ENCODE data around the gene CCL13. TPM values are rescaled to one million over a fixed set of nuclear protein-coding genes. Genes with fewer than 3 reads are reported as not detected.

CCL13 gene
- total RNA-seq, 1 experiment from 2014 or later: not detected

- no peak overlapping the region for H3K4me3 ChIP-seq
- POLR2A ChIA-PET (ENCODE audit: unreplicated experiment): no interaction called here
- H3K4me1 ChIP-seq (replicated peaks; ENCODE audit: insufficient read depth): no peaks in the 10 kb centered on the region
- H3F3A ChIP-seq (ENCODE audit: insufficient read depth, low read depth): no peaks in the 10 kb centered on the region
- H3K27me3 ChIP-seq (ENCODE audit: insufficient read depth, low read depth): peaks cover 85% of the 10 kb centered on the region
- intact Hi-C loops (cut with micrococcal nuclease; ENCODE audit: unreplicated experiment): no loop called here
- H2AFZ ChIP-seq: no peak overlapping the region
- no peak overlapping the region for H3K27ac ChIP-seq
- no peak for DNase-seq
- H3K9me2 ChIP-seq (ENCODE audit: insufficient read depth): no peaks in the 10 kb centered on the region
- BruUV-seq (replicated peaks): no TSS peak
- H3K79me2 ChIP-seq (ENCODE audit: low read depth): no peaks in the 10 kb centered on the region
- H3K4me2 ChIP-seq: no peak overlapping the region
- H4K20me1 ChIP-seq (ENCODE audit: insufficient read depth): no peaks in the 10 kb centered on the region
- no peaks in the 10 kb centered on the region for H3K36me3 ChIP-seq (ENCODE audit: low read depth)
- H3K9me3 ChIP-seq (ENCODE audit: insufficient read depth, low read depth): no peaks in the 10 kb centered on the region
- CTCF ChIA-PET: no interaction called here
- no peak for TF ChIP-seq EZH2 (IDR thresholded peaks at IDR 0.05; ENCODE audit: low read depth)
- TF ChIP-seq, protein P1, sequence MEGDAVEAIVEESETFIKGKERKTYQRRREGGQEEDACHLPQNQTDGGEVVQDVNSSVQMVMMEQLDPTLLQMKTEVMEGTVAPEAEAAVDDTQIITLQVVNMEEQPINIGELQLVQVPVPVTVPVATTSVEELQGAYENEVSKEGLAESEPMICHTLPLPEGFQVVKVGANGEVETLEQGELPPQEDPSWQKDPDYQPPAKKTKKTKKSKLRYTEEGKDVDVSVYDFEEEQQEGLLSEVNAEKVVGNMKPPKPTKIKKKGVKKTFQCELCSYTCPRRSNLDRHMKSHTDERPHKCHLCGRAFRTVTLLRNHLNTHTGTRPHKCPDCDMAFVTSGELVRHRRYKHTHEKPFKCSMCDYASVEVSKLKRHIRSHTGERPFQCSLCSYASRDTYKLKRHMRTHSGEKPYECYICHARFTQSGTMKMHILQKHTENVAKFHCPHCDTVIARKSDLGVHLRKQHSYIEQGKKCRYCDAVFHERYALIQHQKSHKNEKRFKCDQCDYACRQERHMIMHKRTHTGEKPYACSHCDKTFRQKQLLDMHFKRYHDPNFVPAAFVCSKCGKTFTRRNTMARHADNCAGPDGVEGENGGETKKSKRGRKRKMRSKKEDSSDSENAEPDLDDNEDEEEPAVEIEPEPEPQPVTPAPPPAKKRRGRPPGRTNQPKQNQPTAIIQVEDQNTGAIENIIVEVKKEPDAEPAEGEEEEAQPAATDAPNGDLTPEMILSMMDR (conservative IDR thresholded peaks at IDR 0.05): no peak
These were observed 26.4 kb downstream of the CCL13 start for GRCh38 chr17:34382621-34383124.

DNA sequence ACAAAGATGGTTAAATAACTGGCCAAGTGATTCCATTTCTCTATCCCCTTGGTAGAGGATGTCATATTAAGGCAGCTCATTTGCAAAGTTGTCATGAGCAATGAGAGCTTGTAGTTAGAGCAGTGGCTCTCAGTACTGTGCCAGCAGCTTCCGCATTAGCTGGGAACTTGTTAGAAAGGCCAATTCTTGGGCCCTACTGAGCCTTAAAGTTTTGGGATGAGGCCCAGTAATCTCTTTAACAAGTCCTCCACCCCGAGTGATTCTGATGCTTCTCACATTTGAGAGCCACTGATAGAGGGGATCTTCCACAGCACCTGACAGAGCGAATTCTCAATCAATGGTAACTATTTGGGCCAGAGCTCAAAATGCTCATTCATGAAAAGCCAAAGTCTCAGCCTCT lies 26.9 kb downstream of the CCL13 start:
- no peak for DNase-seq
- H3K79me2 ChIP-seq (ENCODE audit: low read depth): no peaks in the 10 kb centered on the region
- H3K9me3 ChIP-seq (ENCODE audit: insufficient read depth, low read depth): no peaks in the 10 kb centered on the region
- no peaks in the 10 kb centered on the region for H3K4me1 ChIP-seq (replicated peaks; ENCODE audit: insufficient read depth)
- H3K27ac ChIP-seq: no peak overlapping the region
- CTCF ChIA-PET: no interaction called here
- POLR2A ChIA-PET (ENCODE audit: unreplicated experiment): no interaction called here
- no peak overlapping the region for H3K4me2 ChIP-seq
- intact Hi-C loops (cut with micrococcal nuclease; ENCODE audit: unreplicated experiment): no loop called here
- H3K27me3 ChIP-seq (ENCODE audit: insufficient read depth, low read depth): peaks cover 86% of the 10 kb centered on the region
- no peaks in the 10 kb centered on the region for H3F3A ChIP-seq (ENCODE audit: insufficient read depth, low read depth)
- no peak for TF ChIP-seq EZH2 (IDR thresholded peaks at IDR 0.05; ENCODE audit: low read depth)
- TF ChIP-seq, protein P1 (conservative IDR thresholded peaks at IDR 0.05): no peak
- no TSS peak for BruUV-seq (replicated peaks)
- no peaks in the 10 kb centered on the region for H3K9me2 ChIP-seq (ENCODE audit: insufficient read depth)
- no peak overlapping the region for H3K4me3 ChIP-seq
- H2AFZ ChIP-seq: no peak overlapping the region
- no peaks in the 10 kb centered on the region for H4K20me1 ChIP-seq (ENCODE audit: insufficient read depth)
- H3K36me3 ChIP-seq (ENCODE audit: low read depth): no peaks in the 10 kb centered on the region

DNA sequence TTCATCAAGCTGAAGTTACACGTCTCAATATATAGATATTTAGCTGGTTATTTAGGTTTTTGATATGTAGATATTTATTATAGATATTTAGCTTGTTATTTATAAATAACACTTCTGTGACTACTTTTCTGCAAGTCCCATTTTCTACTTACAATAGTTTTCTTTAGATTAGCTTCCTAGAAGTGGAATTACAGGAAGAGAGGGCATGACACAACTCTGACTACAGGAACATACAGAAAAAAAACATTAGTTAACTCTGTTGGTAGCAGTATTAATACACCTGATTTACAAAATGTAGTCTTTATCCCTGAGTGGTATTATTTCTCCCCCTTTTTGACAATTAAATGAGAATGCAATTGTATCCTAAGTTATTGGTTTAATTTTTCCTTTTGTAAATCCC lies 28.0 kb downstream of the CCL13 start:
- H3K4me3 ChIP-seq: no peak overlapping the region
- intact Hi-C loops (cut with micrococcal nuclease; ENCODE audit: unreplicated experiment): no loop called here
- H3K27me3 ChIP-seq (ENCODE audit: insufficient read depth, low read depth): peaks cover 84% of the 10 kb centered on the region
- no peaks in the 10 kb centered on the region for H3K9me2 ChIP-seq (ENCODE audit: insufficient read depth)
- TF ChIP-seq EZH2 (IDR thresholded peaks at IDR 0.05; ENCODE audit: low read depth): no peak
- no peaks in the 10 kb centered on the region for H3K9me3 ChIP-seq (ENCODE audit: insufficient read depth, low read depth)
- POLR2A ChIA-PET (ENCODE audit: unreplicated experiment): no interaction called here
- H3K36me3 ChIP-seq (ENCODE audit: low read depth): no peaks in the 10 kb centered on the region
- CTCF ChIA-PET: no interaction called here
- no peak overlapping the region for H3K4me2 ChIP-seq
- no peaks in the 10 kb centered on the region for H4K20me1 ChIP-seq (ENCODE audit: insufficient read depth)
- BruUV-seq (replicated peaks): no TSS peak
- no peak overlapping the region for H3K27ac ChIP-seq
- no peaks in the 10 kb centered on the region for H3F3A ChIP-seq (ENCODE audit: insufficient read depth, low read depth)
- H2AFZ ChIP-seq: no peak overlapping the region
- no peak for DNase-seq
- H3K4me1 ChIP-seq (replicated peaks; ENCODE audit: insufficient read depth): no peaks in the 10 kb centered on the region
- no peaks in the 10 kb centered on the region for H3K79me2 ChIP-seq (ENCODE audit: low read depth)
